NCI-H2196 treated with DMSO at 0.1 percent for 48 hours (cell line): ENCODE results near the gene PPP1R14B.

Experiments
- DNase-seq: peaks from one replicate; lab custom pipeline; 2025; ENCODE audit not compliant: unreplicated experiment; lab: John Stamatoyannopoulos, UW

PPP1R14B gene

GRCh38 chr11:64261556-64262080 lies 14.9 kb upstream of the PPP1R14B start:
- no peak for DNase-seq

- DNase-seq: no peak
Measured at GRCh38 chr11:64260147-64260708, 13.5 kb upstream of the PPP1R14B start.

DNA sequence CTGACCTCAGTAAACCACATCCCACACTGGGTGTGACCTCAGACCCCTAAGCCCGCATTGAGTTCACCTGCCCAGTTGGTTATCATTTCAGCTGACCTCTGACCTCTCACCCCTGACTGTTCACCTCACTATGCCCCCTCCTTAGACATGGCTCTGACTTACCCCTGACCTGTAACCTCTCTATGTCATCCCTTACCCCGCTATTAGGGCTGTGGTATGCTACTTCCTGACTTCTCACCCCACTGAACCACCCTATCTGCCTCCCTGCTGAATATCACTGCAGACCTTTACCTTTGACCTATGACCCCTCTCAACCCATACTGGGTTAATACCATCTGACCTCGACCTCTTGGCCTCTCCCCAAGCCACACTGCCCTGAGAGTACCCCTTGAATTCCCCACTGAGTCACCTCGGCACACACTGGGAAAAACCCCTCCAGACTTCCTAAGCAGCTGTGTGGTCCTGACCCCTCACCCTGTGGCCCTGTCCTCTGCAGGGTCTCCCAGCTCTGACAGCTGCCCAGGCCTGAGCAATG lies 12.9 kb upstream of the PPP1R14B start:
- DNase-seq: no peak

DNA sequence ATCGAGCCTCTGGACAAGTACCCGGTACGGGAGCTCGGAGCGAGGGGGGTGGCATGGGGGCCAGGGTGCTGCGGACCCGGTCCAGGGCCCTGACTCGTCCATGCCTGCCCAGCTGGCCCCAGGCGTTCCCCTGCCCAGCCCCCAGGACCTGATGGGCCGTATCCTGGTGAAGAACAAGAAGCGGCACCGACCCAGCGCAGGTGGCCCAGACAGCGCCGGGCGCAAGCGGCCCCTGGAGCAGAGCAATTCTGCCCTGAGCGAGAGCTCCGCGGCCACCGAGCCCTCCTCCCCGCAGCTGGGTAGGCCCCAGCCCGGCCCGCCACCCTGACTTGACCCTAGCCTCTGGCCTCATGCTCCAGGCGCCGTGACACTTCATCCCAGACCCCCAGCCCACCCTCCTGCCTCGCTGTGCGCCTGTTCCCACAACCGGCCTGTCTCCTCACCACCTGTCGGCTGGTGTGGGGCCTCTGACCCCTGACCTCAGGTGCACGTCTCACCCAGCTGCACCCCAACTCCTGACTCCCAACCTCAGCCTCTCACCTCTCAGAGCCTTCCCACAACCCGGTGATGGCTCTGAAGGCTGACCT lies 12.3 kb upstream of the PPP1R14B start:
- no peak for DNase-seq

- DNase-seq: no peak
Measured at GRCh38 chr11:64258356-64258755, 11.6 kb upstream of the PPP1R14B start.

- no peak for DNase-seq
Measured at GRCh38 chr11:64256300-64256699, 9.6 kb upstream of the PPP1R14B start.

GRCh38 chr11:64255135-64256128 lies 8.7 kb upstream of the PPP1R14B start:
- no peak for DNase-seq

DNA sequence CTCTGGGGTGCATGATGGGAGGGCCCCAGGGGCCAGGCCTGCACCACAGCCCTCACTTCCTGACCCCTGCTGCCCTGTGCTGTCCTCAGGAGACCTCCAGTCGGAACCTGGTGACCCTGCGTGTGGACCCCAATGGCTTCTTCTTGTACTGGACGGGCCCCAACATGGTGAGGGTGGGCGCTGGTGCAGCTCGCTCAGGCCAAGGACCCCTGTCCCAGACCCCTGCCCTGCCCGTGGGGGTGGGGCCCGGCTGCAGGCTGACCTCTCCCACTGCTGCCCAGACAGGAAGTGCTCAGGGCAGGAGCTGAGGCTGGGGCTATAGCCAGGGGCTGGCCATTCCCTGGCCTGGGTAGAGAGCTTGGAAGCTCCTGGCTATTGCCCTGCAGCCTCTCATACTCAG lies 7.6 kb upstream of the PPP1R14B start:
- DNase-seq: no peak

DNA sequence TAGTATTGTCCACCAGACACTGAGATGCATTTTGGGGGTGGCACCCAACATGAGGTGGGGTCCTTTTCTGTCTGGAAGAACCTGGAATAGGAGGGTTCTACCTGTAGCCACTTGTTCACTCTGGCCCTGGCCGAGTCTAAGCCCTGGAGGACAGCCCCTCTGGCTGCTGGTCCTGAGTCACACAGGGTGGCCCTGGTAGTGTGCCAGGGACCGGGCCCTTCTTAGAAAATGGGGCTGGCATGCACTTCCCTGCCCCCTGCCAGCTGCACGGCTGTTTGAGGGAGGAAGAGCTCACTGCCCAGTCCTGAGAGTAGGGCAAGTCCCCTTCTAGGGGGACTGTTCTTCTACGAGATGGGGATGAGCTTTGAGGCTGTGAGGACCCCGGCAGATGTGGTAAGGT lies 6.7 kb upstream of the PPP1R14B start:
- DNase-seq: no peak

- DNase-seq: no peak
Measured at GRCh38 chr11:64253043-64253442, 6.3 kb upstream of the PPP1R14B start.

GRCh38 chr11:64252003-64252872 lies 5.5 kb upstream of the PPP1R14B start:
- no peak for DNase-seq

DNA sequence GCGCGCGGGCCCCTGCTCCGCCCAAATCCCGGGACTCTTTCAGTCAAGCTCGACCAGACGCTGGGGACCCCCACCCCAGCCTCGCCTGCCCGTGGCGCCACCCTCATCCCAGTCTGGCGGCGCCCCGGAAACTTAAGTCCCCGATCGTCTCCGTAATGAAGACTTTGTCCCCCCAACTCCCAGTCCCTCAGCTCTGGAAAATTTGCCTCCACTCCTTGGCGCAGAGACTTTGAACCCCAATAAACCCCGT lies 4.9 kb upstream of the PPP1R14B start:
- no peak for DNase-seq

DNA sequence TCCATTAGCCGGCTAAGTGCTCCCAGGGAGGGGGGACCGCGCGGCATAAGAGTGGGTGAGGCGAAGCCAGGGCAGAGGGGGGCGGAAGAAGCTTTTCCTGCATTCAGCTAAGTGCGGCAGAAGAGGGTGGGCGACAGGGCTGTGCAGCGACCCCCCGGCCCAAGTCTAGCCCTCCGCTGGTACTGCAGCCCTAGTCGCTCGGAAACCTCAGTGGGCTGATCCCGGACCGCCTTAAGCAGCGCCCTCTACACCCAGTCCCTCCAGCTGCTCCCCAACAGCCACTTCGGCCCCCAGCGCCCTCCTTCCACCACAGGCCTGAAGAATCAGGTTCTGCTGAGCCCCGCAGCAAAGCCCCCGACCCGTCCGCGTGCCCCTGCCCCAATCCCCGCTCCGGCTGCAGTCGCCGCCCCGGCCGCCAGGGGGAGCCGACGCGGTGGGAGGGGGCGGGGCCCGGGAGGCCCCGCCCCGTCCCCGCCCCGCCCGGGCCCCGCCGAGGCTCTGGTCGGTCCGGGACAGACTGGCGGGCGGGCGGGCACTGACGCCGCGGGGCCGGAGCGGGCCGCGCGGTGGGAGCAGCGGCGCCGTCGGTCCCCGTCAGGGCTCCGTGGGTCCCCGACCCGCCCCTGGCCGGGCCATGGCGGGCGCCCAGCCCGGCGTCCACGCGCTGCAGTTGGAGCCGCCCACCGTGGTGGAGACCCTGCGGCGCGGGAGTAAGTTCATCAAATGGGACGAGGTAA lies 4.4 kb upstream of the PPP1R14B start, which contains the start of gene PLCB3:
Gene PLCB3, plus strand, starts transcription at position 515 of the 737 bp plus-strand sequence. Its CDS starts 120 bp downstream, at position 635.
- no peak for DNase-seq

GRCh38 chr11:64250415-64251015 lies 3.8 kb upstream of the PPP1R14B start:
- DNase-seq: no peak

GRCh38 chr11:64249563-64250414 lies 3.0 kb upstream of the PPP1R14B start:
- DNase-seq: no peak

DNA sequence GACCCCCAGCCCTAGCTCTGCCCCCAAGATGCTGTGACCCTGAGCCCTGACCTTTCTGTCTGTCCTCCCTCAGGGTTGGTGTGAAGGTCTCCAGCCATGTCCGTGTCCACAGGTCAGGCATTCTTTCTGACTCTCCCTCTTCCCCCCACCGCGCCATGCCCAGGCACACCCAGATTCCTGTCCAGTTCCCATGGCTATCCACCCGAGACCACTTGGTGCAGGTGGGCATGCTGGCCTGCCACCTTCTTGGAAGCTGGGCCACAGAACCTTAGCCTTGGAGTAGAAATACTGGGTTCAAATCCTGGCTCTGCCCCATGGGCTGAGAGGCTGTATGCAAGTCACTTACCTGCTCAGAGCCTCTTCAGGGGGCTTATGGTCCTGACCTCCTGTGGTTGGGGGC lies 2.3 kb upstream of the PPP1R14B start:
- no peak for DNase-seq

DNA sequence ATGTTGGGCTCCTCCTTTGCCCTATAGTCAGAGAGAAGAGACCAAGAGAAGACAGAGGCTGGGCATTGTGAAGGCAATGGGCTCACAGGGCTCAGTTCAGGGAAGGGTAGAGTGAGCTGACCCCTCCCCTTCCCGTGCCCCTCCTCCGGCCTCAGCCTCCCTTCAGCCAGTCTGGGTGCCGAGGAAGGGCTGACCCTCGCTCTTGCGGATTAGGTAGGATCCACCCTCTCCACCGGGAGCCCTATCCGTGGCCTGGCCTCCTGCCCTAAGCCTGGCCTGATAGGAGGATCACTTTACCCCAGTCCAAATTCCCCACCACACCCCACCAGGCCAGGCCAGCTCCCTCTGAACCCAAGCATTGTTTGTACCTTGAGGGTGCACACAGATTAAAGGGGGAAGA lies 1.8 kb upstream of the PPP1R14B start:
- DNase-seq: no peak

- DNase-seq: no peak
Measured at GRCh38 chr11:64247729-64248531, 1.2 kb upstream of the PPP1R14B start.
